A673 (cell line): ENCODE measurements around the gene FAM149A. TPM values are rescaled to one million over a fixed set of nuclear protein-coding genes. Genes with fewer than 3 reads are reported as not detected.
A peak's percentile ranks its signal among the peaks of the same experiment; 100 is the strongest.

Experiments used
- BruUV-seq: library from RNA; stranded (reverse); fragments of 400-500 nt; replicated peaks from 2 replicates; lab custom pipeline; 2021; lab: Mats Ljungman, UMichigan
- CTCF ChIA-PET: fragments of 300-600 bp; sonication (Branson Sonifier 250); formaldehyde crosslinking; loops from one replicate; lab custom pipeline; 2022; ENCODE audit warnings: antibody characterized with exemption; lab: Charles Lee
- POLR2A ChIA-PET: fragments of 300-600 bp; sonication (Branson Sonifier 250); formaldehyde crosslinking; loops from one replicate; lab custom pipeline; 2022; ENCODE audit warnings: antibody characterized with exemption; ENCODE audit not compliant: low non-redundant PET; lab: Charles Lee
- DNase-seq: peaks from one replicate; pipeline ENCODE4 v3.0.0-alpha.2; 2015; ENCODE audit warnings: low spot score
- H3K27ac ChIP-seq: fragments of 200-600 bp; sonication (generic); 2 replicates; pipeline ENCODE4 v1.5.1; 2016; ENCODE audit warnings: mixed run types, low read depth, mild to moderate bottlenecking, mixed read lengths, antibody characterized with exemption, low read length; ENCODE audit not compliant: poor library complexity, severe bottlenecking
- H3K27me3 ChIP-seq: fragments of 200-600 bp; sonication (generic); replicated peaks from 2 replicates; pipeline ENCODE4 v1.6.1; 2017; ENCODE audit warnings: mixed run types, low read depth, mild to moderate bottlenecking, mixed read lengths, antibody characterized with exemption, low read length; ENCODE audit not compliant: insufficient read depth, poor library complexity
- H3K36me3 ChIP-seq: fragments of 200-600 bp; sonication (generic); 2 replicates; pipeline ENCODE4 v1.6.1; 2016; ENCODE audit warnings: mixed run types, mild to moderate bottlenecking, mixed read lengths, antibody characterized with exemption, low read length; ENCODE audit not compliant: insufficient read depth, poor library complexity, severe bottlenecking
- H3K4me1 ChIP-seq: fragments of 200-600 bp; sonication (generic); 2 replicates; pipeline ENCODE4 v1.6.1; 2017; ENCODE audit warnings: mixed run types, mild to moderate bottlenecking, mixed read lengths, antibody characterized with exemption, low read length; ENCODE audit not compliant: insufficient read depth, poor library complexity, severe bottlenecking
- H3K4me3 ChIP-seq: fragments of 200-600 bp; sonication (generic); 2 replicates; pipeline ENCODE4 v1.5.1; 2016; ENCODE audit warnings: low read depth, mixed run types, mild to moderate bottlenecking, mixed read lengths, low read length; ENCODE audit not compliant: poor library complexity, severe bottlenecking
- H3K9me3 ChIP-seq: fragments of 200-600 bp; sonication (generic); 2 replicates; pipeline ENCODE4 v1.6.1; 2016; ENCODE audit warnings: mixed run types, low read depth, mild to moderate bottlenecking, mixed read lengths, antibody characterized with exemption, low read length; ENCODE audit not compliant: poor library complexity, severe bottlenecking
- CTCF ChIP-seq: fragments of 300-800, 200-600 bp; sonication (generic); conservative IDR thresholded peaks from 2 replicates; pipeline ENCODE4 v1.5.1; 2017; ENCODE audit warnings: low read depth, mild to moderate bottlenecking, antibody characterized with exemption, low read length, moderate library complexity, mixed read lengths
- EZH2 ChIP-seq: fragments of 200-600 bp; sonication (generic); IDR thresholded peaks from 2 replicates; pipeline ENCODE4 v1.6.1; 2017; ENCODE audit warnings: borderline replicate concordance, low read depth, mild to moderate bottlenecking, mixed read lengths, antibody characterized with exemption, low read length; ENCODE audit not compliant: poor library complexity, severe bottlenecking
- intact Hi-C: fragments of 100-400 bp; cut with micrococcal nuclease; formaldehyde crosslinking; loops from one replicate; pipeline ENCODE4 v1.10.0; 2022; ENCODE audit not compliant: unreplicated experiment
- total RNA-seq: library from RNA; stranded (reverse); gene quantifications from 2 replicates; pipeline ENCODE4 v1.2.3, GENCODE V29; 2021

FAM149A gene
- total RNA-seq, 1 experiment from 2014 or later = 0.90 TPM

- peak overlapping the region; percentile 55 for H3K4me3 ChIP-seq
- H3K27ac ChIP-seq = no peak overlapping the region
- CTCF ChIA-PET = no interaction called here
- no peaks in the 10 kb centered on the region for H3K36me3 ChIP-seq
- no peaks in the 10 kb centered on the region for H3K9me3 ChIP-seq
- no peaks in the 10 kb centered on the region for H3K27me3 ChIP-seq
- no TSS peak for BruUV-seq
- no peak for TF ChIP-seq EZH2
- TF ChIP-seq CTCF = no peak
- peaks cover 2% of the 10 kb centered on the region for H3K4me1 ChIP-seq
- intact Hi-C loops = no loop called here
- peak; percentile 53 for DNase-seq
- POLR2A ChIA-PET = no interaction called here
Measured at GRCh38 chr4:186144198-186144945, 39.9 kb downstream of the FAM149A start.

- intact Hi-C loops = no loop called here
- H3K27me3 ChIP-seq = no peaks in the 10 kb centered on the region
- BruUV-seq = no TSS peak
- no peaks in the 10 kb centered on the region for H3K36me3 ChIP-seq
- peak overlapping the region; percentile 55 for H3K4me3 ChIP-seq
- CTCF ChIA-PET = no interaction called here
- H3K27ac ChIP-seq = no peak overlapping the region
- TF ChIP-seq EZH2 (no peak), CTCF (no peak)
- H3K9me3 ChIP-seq = no peaks in the 10 kb centered on the region
- H3K4me1 ChIP-seq = peaks cover 2% of the 10 kb centered on the region
- POLR2A ChIA-PET = no interaction called here
- peak; percentile 39 for DNase-seq
Measured at GRCh38 chr4:186144946-186145569, 40.6 kb downstream of the FAM149A start.

GRCh38 chr4:186146458-186146857 is 42.0 kb downstream of the FAM149A start:
- Histone ChIP-seq H3K36me3 (no peaks in the 10 kb centered on the region), H3K4me3 (no peak overlapping the region), H3K27me3 (no peaks in the 10 kb centered on the region), H3K9me3 (no peaks in the 10 kb centered on the region), H3K27ac (no peak overlapping the region), H3K4me1 (peaks cover 2% of the 10 kb centered on the region)
- ChIA-PET CTCF (no interaction called here), POLR2A (no interaction called here)
- BruUV-seq = no TSS peak
- TF ChIP-seq EZH2 = no peak
- TF ChIP-seq CTCF = no peak
- intact Hi-C loops = no loop called here
- DNase-seq = no peak
